Skeletal muscle cell (primary cell): ENCODE measurements around the gene EIF1B.

Source experiments
- DNase-seq: peaks from one replicate; pipeline ENCODE4 v3.0.0-alpha.2; 2010; ENCODE audit warnings: low read depth
- H3K4me3 ChIP-seq: 2 replicates; pipeline ENCODE4 v1.5.1; 2011; ENCODE audit warnings: low read depth, mild to moderate bottlenecking, control low read depth, low read length, moderate library complexity

The EIF1B gene

GRCh38 chr3:40337136-40338108 lies 27.9 kb downstream of the EIF1B start:
- DNase-seq, result no peak
- H3K4me3 ChIP-seq, result no peak overlapping the region

DNA sequence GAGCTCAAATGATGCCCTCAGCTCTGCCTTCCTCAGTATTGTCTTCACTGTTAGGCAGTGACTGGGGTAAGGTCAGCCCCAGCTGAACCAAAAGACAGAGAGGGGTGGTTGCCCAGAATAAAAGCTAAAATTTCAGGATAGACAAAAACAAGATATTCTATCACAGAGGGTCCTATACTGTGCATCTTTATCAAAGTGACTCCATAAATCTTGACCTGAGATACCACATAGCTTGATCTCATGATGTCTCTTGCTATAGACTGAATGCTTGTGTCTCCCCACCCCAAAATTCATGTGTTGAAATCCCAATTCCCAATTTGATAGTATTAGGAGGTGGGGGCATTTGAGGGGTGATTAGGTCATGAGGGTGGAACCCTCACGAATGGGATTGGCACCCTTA lies 30.4 kb downstream of the EIF1B start:
- DNase-seq, result no peak

DNA sequence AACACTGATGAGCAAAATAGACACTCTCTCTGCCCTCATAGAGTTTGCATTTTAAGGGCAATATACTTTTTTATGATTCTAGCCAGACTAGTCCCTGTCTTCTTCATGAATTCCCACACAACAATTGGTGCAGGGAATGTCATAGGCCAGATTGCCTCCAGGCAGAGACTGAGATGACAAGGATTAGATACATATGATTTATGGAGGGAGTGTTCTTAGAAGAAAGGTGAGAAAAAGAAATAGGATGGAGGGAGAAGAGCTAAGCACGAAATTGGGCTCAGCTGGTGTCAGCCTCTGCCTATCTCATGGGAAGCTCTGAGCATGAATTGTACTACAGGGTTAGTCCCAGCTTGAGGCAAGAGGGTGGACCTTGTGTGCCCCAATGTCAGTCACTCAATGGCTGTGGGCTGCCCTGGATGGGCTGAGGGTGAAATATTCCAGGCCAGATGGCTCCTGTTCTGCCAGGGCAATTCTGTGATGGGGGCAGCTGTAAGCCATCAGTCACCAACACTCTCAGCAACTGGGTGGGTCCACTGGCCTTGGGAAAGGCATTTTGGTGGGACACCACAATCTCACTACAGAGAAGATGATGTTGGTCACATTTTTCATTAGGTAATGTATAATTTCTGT lies 31.1 kb downstream of the EIF1B start:
- DNase-seq, result no peak
- no peak overlapping the region for H3K4me3 ChIP-seq

More for the DNA sequence above, 30.4 kb downstream of the EIF1B start:
- no peak overlapping the region for H3K4me3 ChIP-seq

- DNase-seq, result no peak
- no peak overlapping the region for H3K4me3 ChIP-seq
Observed at GRCh38 chr3:40341671-40342070, 32.2 kb downstream of the EIF1B start.

DNA sequence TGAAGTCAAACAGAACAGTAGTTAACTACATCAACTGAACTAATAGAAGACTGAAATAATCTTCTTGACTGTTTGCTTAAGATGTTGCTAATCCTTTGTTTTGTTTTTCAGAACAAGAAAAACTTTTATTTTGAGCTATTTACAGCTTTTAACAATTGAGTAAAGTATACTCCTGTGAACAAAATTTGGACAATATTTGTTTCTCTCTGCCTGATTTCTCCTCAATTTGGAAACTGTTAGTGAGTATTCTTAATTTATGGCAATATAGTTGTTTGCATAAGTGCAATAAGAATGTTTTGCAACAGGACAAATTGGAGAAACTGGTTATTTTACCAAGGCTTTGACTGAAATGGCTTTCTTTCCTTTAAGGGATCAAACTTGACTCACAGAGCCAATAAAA lies 41.0 kb downstream of the EIF1B start:
- DNase-seq, result no peak
- no peak overlapping the region for H3K4me3 ChIP-seq

DNA sequence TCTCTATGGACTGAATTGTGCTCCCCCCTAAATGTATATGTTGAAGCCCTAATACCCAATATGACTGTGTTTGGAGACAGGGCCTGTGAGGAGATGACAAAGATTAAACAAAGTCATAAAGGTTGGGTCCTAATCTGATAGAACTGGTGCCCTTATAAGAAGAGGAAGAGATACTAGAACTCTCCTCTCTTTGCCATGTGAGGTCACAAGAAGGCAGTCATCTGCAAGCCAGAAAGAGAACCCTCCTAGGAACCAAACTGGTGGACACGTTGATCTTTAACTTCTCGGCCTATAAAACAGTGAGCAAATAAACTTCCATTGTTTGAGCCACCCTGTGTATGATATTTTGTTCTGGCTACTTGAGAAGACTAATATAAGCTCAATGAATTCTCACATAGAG lies 45.9 kb downstream of the EIF1B start:
- H3K4me3 ChIP-seq, result no peak overlapping the region
- no peak for DNase-seq

- DNase-seq, result no peak
- no peak overlapping the region for H3K4me3 ChIP-seq
Observed at GRCh38 chr3:40358454-40358853, 48.9 kb downstream of the EIF1B start.
